Measurements from ENCODE around the gene PSME4. TPM values are rescaled to one million over a fixed set of nuclear protein-coding genes. Genes with fewer than 3 reads are reported as not detected.
A peak's percentile ranks its signal among the peaks of the same experiment; 100 is the strongest.

PSME4 gene, protein sequence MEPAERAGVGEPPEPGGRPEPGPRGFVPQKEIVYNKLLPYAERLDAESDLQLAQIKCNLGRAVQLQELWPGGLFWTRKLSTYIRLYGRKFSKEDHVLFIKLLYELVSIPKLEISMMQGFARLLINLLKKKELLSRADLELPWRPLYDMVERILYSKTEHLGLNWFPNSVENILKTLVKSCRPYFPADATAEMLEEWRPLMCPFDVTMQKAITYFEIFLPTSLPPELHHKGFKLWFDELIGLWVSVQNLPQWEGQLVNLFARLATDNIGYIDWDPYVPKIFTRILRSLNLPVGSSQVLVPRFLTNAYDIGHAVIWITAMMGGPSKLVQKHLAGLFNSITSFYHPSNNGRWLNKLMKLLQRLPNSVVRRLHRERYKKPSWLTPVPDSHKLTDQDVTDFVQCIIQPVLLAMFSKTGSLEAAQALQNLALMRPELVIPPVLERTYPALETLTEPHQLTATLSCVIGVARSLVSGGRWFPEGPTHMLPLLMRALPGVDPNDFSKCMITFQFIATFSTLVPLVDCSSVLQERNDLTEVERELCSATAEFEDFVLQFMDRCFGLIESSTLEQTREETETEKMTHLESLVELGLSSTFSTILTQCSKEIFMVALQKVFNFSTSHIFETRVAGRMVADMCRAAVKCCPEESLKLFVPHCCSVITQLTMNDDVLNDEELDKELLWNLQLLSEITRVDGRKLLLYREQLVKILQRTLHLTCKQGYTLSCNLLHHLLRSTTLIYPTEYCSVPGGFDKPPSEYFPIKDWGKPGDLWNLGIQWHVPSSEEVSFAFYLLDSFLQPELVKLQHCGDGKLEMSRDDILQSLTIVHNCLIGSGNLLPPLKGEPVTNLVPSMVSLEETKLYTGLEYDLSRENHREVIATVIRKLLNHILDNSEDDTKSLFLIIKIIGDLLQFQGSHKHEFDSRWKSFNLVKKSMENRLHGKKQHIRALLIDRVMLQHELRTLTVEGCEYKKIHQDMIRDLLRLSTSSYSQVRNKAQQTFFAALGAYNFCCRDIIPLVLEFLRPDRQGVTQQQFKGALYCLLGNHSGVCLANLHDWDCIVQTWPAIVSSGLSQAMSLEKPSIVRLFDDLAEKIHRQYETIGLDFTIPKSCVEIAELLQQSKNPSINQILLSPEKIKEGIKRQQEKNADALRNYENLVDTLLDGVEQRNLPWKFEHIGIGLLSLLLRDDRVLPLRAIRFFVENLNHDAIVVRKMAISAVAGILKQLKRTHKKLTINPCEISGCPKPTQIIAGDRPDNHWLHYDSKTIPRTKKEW (N-terminal part only)
- total RNA-seq: 10 to 100 TPM; 31.5 to 38.8 TPM

DNA sequence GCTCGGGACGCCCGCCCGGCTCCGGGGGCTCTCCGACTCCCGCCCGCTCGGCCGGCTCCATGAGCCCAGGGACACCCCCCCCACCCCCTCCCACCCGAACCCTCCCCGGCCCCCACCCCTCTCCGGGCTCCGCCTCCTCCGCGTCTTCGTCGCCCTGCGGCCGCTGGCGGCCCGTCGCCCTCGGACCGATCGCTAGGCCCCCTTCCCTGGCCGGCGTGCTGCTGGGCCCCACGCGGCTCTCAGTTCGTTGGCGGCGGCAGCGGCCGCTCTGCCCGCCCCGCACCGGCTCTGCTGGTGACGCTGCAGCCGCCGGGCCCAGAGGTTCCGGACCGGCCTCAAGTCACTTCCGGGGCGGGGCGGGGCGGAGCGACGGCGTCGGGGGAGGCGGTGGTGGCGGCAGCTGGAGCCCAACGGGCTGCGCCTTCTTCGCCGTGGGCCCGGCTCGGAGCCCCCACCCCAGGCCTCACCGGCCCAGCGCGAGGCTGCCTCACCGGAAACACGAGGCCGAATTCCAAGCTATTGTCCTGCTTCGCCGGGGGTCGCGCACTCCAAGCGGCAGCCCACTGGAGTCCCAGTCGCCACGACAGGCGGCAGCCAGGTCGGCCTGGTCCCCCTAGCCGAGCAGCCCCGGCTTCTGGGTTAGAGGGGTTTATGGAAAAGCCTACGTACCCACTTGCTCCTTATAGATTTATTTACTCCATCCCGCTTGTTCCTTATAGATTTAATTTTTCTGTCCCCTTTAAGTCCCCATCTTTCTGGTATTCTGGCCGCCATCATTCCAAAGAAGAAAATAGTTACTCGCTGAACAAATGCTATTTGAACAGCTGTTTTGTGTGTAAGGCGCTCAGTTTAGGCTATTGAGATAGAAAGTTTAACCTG lies at the start of gene PSME4:
PSME4 (minus strand) TSS at position 270 of the 879 bp plus-strand sequence; CDS start at position 61, 209 bp downstream.
- Mint-ChIP-seq H3K27me3 (ENCODE audit: low read depth) (no peaks in the 10 kb centered on the region), H3K4me3 (peak within 1 kb of the TSS; percentile 83), H3K27ac (peak within 1 kb of the TSS; percentile 86), H3K36me3 (ENCODE audit: low read depth) (peaks cover 14% of the 10 kb centered on the region), H3K4me1 (ENCODE audit: low read depth) (peaks cover 38% of the 10 kb centered on the region), H3K9me3 (no peaks in the 10 kb centered on the region)
- DNase-seq: peak; percentile 95
- CTCF ChIA-PET: no interaction called here
- intact Hi-C loops (cut with micrococcal nuclease): loop anchor here (1.0 to 5.0 kb wide), 7 partner anchors 23 to 1646 kb away; partner anchors contain the start of genes CHAC2, CLHC1, ERLEC1 and PPP4R3B

DNA sequence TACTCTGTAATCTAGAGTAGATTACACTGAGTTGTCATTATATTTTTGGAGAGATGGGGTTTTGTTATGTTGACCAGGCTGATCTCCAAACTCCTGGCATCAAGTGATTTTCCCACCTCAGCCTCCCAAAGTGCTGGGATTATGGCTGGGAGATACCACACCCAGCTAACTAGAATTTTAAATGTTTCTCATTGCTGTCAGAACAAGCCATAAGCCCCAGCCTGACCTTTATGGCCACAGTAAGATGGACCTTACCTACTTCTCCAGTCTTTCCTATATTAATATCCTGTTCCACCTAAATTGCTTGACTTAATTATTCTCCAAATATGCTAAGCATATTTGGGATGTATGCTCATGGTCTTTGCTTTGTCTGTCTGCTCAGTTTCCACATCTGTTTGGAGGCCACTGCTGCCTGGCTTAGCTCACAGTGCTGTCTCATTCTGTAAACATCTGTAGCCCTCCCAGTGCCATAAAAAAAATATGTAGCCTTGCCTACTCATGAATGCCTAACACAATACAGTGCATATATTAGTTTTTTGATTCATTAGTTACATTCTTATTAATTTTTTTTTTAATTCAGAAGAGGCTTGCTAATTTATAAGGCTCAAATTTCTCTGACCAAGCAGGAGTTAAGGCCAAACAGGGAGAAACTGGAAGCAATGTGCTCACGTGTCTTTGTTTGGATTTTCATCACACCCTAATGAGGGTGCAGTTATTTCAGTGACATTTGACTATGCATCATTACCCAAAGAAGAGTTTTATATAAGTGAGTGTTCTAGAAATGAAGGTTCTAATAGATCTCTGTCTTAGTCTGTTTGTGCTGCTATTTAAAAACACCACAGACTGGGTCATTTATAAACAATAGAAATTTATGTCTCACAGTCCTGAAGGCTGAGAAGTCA lies 45.3 kb upstream of the PSME4 start:
- Mint-ChIP-seq H3K4me3 (no peak overlapping the region), H3K27ac (no peak overlapping the region), H3K27me3 (ENCODE audit: low read depth) (no peaks in the 10 kb centered on the region), H3K9me3 (peaks cover 5% of the 10 kb centered on the region), H3K36me3 (ENCODE audit: low read depth) (peaks cover 9% of the 10 kb centered on the region), H3K4me1 (ENCODE audit: low read depth) (peaks cover 30% of the 10 kb centered on the region)
- CTCF ChIA-PET: no interaction called here
- intact Hi-C loops (cut with micrococcal nuclease): no loop called here
- no peak for DNase-seq

DNA sequence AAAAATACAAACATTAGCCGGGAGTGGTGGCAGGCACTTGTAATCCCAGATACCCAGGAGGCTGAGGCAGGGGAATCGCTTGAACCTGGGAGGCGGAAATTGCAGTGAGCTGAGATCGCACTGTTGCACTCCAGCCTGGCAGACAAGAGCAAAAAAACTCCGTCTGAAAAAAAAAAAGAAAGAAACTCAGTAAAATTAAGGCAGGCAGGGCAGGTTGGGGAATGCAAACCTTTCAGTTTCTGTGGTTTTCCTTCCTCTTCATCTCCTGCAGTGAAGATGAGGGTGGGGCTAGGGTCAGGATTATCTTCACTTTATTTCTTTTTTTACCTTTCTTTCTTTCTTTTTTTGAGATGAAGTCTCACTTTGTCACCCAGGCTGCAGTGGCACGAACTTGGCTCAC lies 43.2 kb upstream of the PSME4 start:
- intact Hi-C loops (cut with micrococcal nuclease): loop anchor here (1.0 kb wide), 1 partner anchor 43 kb away; no protein-coding TSS in a partner anchor

DNA sequence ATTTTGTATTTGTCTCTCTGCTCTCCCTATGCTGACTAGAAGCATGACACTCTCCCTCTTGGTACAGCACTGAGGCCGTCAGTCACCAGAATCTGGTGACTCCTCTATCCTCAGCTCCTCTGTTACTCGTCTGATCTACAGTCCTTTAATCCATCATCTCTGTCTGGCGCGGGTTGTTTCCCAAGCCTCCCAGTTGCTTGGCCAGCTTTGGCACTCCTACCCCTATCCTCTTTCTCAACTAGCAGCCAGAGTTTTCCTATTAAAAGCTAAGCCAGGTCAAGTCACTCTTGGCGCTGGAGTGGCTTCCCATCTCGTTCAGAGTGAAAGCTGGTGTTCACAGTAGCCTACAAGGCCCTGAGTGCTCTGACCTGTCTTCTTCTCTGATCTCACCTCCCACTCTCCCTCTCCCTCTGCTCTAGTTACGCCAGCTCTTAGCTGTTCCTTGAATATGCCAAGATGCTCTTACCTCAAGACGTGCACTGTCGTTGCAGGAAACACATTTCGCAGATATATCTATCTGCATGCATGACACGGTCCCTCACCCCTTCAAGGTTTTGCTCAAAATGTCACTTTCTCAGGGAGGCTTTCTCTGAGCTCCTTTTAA lies 41.8 kb upstream of the PSME4 start:
- Mint-ChIP-seq H3K4me1 (ENCODE audit: low read depth) (peaks cover 32% of the 10 kb centered on the region), H3K27me3 (ENCODE audit: low read depth) (no peaks in the 10 kb centered on the region), H3K9me3 (no peaks in the 10 kb centered on the region), H3K4me3 (no peak overlapping the region), H3K36me3 (ENCODE audit: low read depth) (no peaks in the 10 kb centered on the region), H3K27ac (no peak overlapping the region)
- DNase-seq: peak; percentile 22
- intact Hi-C loops (cut with micrococcal nuclease): loop anchor here (1.0 kb wide), 1 partner anchor 16 kb away; no protein-coding TSS in a partner anchor
- CTCF ChIA-PET: interaction anchor here (0.5 to 1.5 kb wide), 4 partner anchors 13 to 1705 kb away, joined by 3 to 4 read pairs (median 3); no protein-coding TSS in a partner anchor

More for the DNA sequence above, 43.2 kb upstream of the PSME4 start:
- H3K36me3 Mint-ChIP-seq (ENCODE audit: low read depth): peaks cover 4% of the 10 kb centered on the region
- CTCF ChIA-PET: interaction anchor here (0.7 to 1.2 kb wide), 2 partner anchors 10 to 583 kb away, joined by 3 read pairs; no protein-coding TSS in a partner anchor
- H3K27ac Mint-ChIP-seq: no peak overlapping the region
- no peaks in the 10 kb centered on the region for H3K9me3 Mint-ChIP-seq
- no peaks in the 10 kb centered on the region for H3K27me3 Mint-ChIP-seq (ENCODE audit: low read depth)
- DNase-seq: no peak
- peaks cover 32% of the 10 kb centered on the region for H3K4me1 Mint-ChIP-seq (ENCODE audit: low read depth)
- peak overlapping the region; percentile 30 for H3K4me3 Mint-ChIP-seq

DNA sequence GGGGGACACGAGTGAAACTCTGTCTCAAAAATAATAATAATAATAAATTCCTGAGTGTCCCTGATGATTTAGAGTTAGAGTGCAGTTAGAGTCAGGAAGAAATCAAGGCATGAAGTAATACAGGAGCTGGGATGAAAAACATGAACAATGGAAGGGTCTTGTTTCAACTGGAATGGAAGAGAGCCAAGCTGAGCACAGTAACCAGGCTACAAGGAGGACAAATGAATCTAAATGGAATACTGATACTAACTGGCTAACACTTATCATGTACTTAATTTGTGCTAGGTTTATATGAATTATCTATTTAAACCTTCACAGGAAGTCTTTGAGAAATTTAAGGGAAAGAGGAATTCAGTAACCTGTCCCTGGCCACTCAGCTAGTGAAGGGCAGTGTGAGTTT lies 38.8 kb upstream of the PSME4 start:
- Mint-ChIP-seq H3K27me3 (ENCODE audit: low read depth) (no peaks in the 10 kb centered on the region), H3K36me3 (ENCODE audit: low read depth) (no peaks in the 10 kb centered on the region), H3K4me1 (ENCODE audit: low read depth) (peaks cover 26% of the 10 kb centered on the region), H3K9me3 (no peaks in the 10 kb centered on the region), H3K27ac (no peak overlapping the region), H3K4me3 (no peak overlapping the region)
- intact Hi-C loops (cut with micrococcal nuclease): no loop called here
- CTCF ChIA-PET: no interaction called here
- DNase-seq: no peak

DNA sequence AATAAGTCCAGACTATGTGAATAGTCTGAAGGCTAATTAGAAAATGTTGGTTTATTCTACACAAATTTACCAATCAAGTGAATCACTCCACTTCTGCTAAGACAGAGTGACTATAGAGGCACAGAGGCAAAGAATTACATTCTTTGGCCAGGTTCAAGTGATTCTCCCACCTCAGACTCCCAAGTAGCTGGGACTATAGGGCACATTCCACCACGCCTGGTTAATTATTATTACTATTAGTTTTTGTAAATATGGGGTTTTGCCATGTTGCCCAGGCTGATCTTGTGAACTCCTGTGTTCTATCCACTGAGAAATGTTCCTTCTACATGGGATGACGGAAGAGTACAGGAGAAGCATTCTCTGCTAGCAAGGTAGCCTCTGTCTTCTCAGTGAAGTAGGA lies 37.6 kb upstream of the PSME4 start:
- CTCF ChIA-PET: no interaction called here
- no peak overlapping the region for H3K27ac Mint-ChIP-seq
- H3K9me3 Mint-ChIP-seq: no peaks in the 10 kb centered on the region
- no peaks in the 10 kb centered on the region for H3K36me3 Mint-ChIP-seq (ENCODE audit: low read depth)
- intact Hi-C loops (cut with micrococcal nuclease): no loop called here
- H3K27me3 Mint-ChIP-seq (ENCODE audit: low read depth): no peaks in the 10 kb centered on the region
- H3K4me1 Mint-ChIP-seq (ENCODE audit: low read depth): peaks cover 16% of the 10 kb centered on the region
- no peak for DNase-seq
- H3K4me3 Mint-ChIP-seq: no peak overlapping the region

DNA sequence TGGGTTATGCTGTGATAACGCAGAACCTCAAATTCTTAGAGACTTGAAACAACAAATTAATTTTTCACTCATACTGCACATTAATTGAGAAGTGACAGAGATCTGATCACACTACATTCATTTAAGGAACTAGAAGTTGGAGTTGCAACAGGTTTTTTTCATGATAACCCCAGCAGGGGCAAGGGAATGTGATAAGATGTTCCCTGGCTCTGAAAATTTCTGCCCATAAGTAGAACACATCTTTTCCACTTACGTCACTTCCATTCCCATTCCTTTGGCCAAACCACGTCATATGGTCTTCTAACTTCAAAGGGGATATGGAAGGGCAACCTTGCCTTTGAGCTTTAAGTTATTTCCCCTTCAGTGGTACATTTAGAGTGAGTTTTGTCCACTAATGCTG lies 29.7 kb upstream of the PSME4 start:
- no peak overlapping the region for H3K4me3 Mint-ChIP-seq
- intact Hi-C loops (cut with micrococcal nuclease): no loop called here
- no peaks in the 10 kb centered on the region for H3K4me1 Mint-ChIP-seq (ENCODE audit: low read depth)
- no peak for DNase-seq
- H3K27me3 Mint-ChIP-seq (ENCODE audit: low read depth): no peaks in the 10 kb centered on the region
- CTCF ChIA-PET: no interaction called here
- H3K27ac Mint-ChIP-seq: no peak overlapping the region
- H3K36me3 Mint-ChIP-seq (ENCODE audit: low read depth): no peaks in the 10 kb centered on the region
- H3K9me3 Mint-ChIP-seq: no peaks in the 10 kb centered on the region

DNA sequence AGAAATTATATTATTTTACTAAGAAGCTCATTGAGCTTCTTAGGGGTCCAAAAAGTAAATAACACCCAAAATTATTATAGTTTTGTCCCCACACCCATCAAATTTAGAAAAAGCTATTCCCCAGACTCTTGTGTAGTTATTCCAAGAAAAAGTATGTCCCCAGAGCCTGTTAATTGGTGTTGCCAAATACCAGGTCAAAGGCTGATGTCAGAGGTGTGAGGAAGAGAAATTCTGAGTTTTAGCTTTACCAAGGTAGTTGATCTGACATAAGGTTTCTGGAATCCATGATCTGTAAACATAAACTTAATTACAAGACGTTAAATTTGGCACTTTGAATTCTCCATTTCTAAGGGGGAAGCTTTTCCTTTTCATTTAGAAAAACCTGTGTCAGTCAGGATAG lies 29.3 kb upstream of the PSME4 start:
- H3K4me3 Mint-ChIP-seq: no peak overlapping the region

DNA sequence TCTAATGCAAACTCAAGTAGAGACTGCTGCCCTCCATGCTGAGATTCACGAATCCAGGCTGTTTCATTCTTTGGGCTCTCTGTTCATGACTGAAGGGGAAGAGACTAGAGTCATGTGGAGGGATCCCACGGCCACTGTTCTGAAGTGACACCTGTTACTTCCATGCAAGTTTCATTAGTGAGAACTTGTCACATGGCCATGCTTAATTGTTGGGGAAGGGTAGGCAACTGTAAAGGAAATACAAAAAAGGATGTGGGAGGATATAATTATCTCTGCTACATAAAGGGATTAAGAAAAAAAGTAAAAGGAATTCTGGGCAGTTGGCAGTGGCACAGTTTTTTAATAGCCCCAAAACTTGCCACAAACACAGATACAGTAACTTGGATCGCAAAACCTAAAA lies 28.0 kb upstream of the PSME4 start:
- no peak overlapping the region for H3K4me3 Mint-ChIP-seq
- peaks cover 9% of the 10 kb centered on the region for H3K4me1 Mint-ChIP-seq (ENCODE audit: low read depth)
- DNase-seq: no peak
- intact Hi-C loops (cut with micrococcal nuclease): no loop called here
- H3K36me3 Mint-ChIP-seq (ENCODE audit: low read depth): no peaks in the 10 kb centered on the region
- CTCF ChIA-PET: interaction anchor here (1.2 kb wide), 1 partner anchor 14 kb away, joined by 3 read pairs; no protein-coding TSS in a partner anchor
- H3K27me3 Mint-ChIP-seq (ENCODE audit: low read depth): no peaks in the 10 kb centered on the region
- H3K9me3 Mint-ChIP-seq: no peaks in the 10 kb centered on the region
- H3K27ac Mint-ChIP-seq: no peak overlapping the region

More for the DNA sequence above, 29.3 kb upstream of the PSME4 start:
- H3K27me3 Mint-ChIP-seq (ENCODE audit: low read depth): no peaks in the 10 kb centered on the region
- H3K9me3 Mint-ChIP-seq: no peaks in the 10 kb centered on the region
- no peak for DNase-seq
- no peak overlapping the region for H3K27ac Mint-ChIP-seq
- CTCF ChIA-PET: interaction anchor here (1.2 kb wide), 1 partner anchor 13 kb away, joined by 3 read pairs; no protein-coding TSS in a partner anchor
- peaks cover under 1% of the 10 kb centered on the region for H3K4me1 Mint-ChIP-seq (ENCODE audit: low read depth)
- intact Hi-C loops (cut with micrococcal nuclease): no loop called here
- H3K36me3 Mint-ChIP-seq (ENCODE audit: low read depth): no peaks in the 10 kb centered on the region
